IMR-90 (cell line): ENCODE measurements around the gene GNB2. TPM values are rescaled to one million over a fixed set of nuclear protein-coding genes. Genes with fewer than 3 reads are reported as not detected.
A peak's percentile ranks its signal among the peaks of the same experiment; 100 is the strongest.

Experiments
- ATAC-seq: fragments of 200-7000 bp; cut with Tn5 transposase; 2 replicates; pipeline ENCODE4 v1.9.1; 2020; ENCODE audit warnings: low read depth, mild to moderate bottlenecking, moderate library complexity
- BruUV-seq: library from RNA; stranded (reverse); fragments of 400-500 nt; replicated peaks from 2 replicates; lab custom pipeline; 2021; lab: Mats Ljungman, UMichigan
- CTCF ChIA-PET: fragments of 300-600 bp; formaldehyde crosslinking; extraction: SDS; loops from one replicate; lab custom pipeline; 2021; ENCODE audit warnings: antibody characterized with exemption; lab: Yijun Ruan, JAX
- POLR2A ChIA-PET: fragments of 300-600 bp; sonication (Branson Sonifier 250); formaldehyde crosslinking; loops from one replicate; lab custom pipeline; 2022; ENCODE audit warnings: antibody characterized with exemption; ENCODE audit not compliant: unreplicated experiment; lab: Charles Lee
- DNase-seq: peaks from one replicate; pipeline ENCODE4 v3.0.0; 2013
- H2AFZ ChIP-seq: replicated peaks from 2 replicates; pipeline ENCODE3; 2013; ENCODE audit warnings: low read length, mild to moderate bottlenecking; ENCODE audit not compliant: poor library complexity
- H2AK5ac ChIP-seq: 2 replicates; pipeline ENCODE4 v1.6.1; 2013; ENCODE audit warnings: low read depth, low read length, inconsistent platforms
- H2AK9ac ChIP-seq: replicated peaks from 2 replicates; pipeline ENCODE3; 2013; ENCODE audit warnings: mild to moderate bottlenecking, low read depth, low read length, moderate library complexity; ENCODE audit not compliant: poor library complexity
- H2BK120ac ChIP-seq: 2 replicates; pipeline ENCODE4 v1.6.1; 2013; ENCODE audit warnings: low read depth, low read length, inconsistent platforms
- H2BK15ac ChIP-seq: 3 replicates; pipeline ENCODE4 v1.6.1; 2013; ENCODE audit warnings: low read depth, low read length, inconsistent platforms
- H2BK20ac ChIP-seq: 2 replicates; pipeline ENCODE4 v1.6.1; 2013; ENCODE audit warnings: low read depth, mild to moderate bottlenecking, inconsistent platforms, low read length, moderate library complexity
- H2BK5ac ChIP-seq: 2 replicates; pipeline ENCODE4 v1.6.1; 2013; ENCODE audit warnings: mild to moderate bottlenecking, low read depth, low read length, inconsistent platforms; ENCODE audit not compliant: poor library complexity, severe bottlenecking
- H3K14ac ChIP-seq: replicated peaks from 2 replicates; pipeline ENCODE4 v1.6.1; 2013; ENCODE audit warnings: low read depth, low read length, inconsistent platforms
- H3K18ac ChIP-seq: 2 replicates; pipeline ENCODE4 v1.6.1; 2013; ENCODE audit warnings: low read depth, low read length, control low read depth
- H3K23ac ChIP-seq: 2 replicates; pipeline ENCODE4 v1.6.1; 2013; ENCODE audit warnings: low read depth, low read length, inconsistent platforms
- H3K27ac ChIP-seq: 2 replicates; pipeline ENCODE4 v1.5.1; 2013; ENCODE audit warnings: mild to moderate bottlenecking, control low read depth, low read length; ENCODE audit not compliant: insufficient read depth
- H3K27me3 ChIP-seq: 2 replicates; pipeline ENCODE4 v1.6.1; 2013; ENCODE audit warnings: low read length; ENCODE audit not compliant: control insufficient read depth, insufficient read depth
- H3K36me3 ChIP-seq: 2 replicates; pipeline ENCODE4 v1.6.1; 2013; ENCODE audit warnings: low read length, mixed read lengths; ENCODE audit not compliant: control insufficient read depth, insufficient read depth
- H3K4ac ChIP-seq: 2 replicates; pipeline ENCODE4 v1.6.1; 2013; ENCODE audit warnings: low read depth, low read length, inconsistent platforms
- H3K4me1 ChIP-seq: 2 replicates; pipeline ENCODE4 v1.6.1; 2013; ENCODE audit warnings: low read length, mixed read lengths; ENCODE audit not compliant: control insufficient read depth, insufficient read depth
- H3K4me2 ChIP-seq: 2 replicates; pipeline ENCODE4 v1.6.1; 2013; ENCODE audit warnings: low read depth, mild to moderate bottlenecking, control low read depth, low read length, moderate library complexity
- H3K4me3 ChIP-seq: 2 replicates; pipeline ENCODE4 v1.5.1; 2013; ENCODE audit warnings: low read depth, mild to moderate bottlenecking, control low read depth, low read length, moderate library complexity; ENCODE audit not compliant: insufficient read depth
- H3K56ac ChIP-seq: 2 replicates; pipeline ENCODE4 v1.6.1; 2013; ENCODE audit warnings: low read length, inconsistent platforms; ENCODE audit not compliant: insufficient read depth; ENCODE audit errors: extremely low read depth
- H3K79me1 ChIP-seq, 2 experiments: 2 replicates each; pipeline ENCODE4 v1.6.1; 2013; ENCODE audit warnings: low read length in 2 of 2, inconsistent platforms in 1 of 2, low read depth in 1 of 2
- H3K9ac ChIP-seq: 2 replicates; pipeline ENCODE4 v1.6.1; 2013; ENCODE audit warnings: low read depth, low read length, control low read depth
- H3K9me1 ChIP-seq: 2 replicates; pipeline ENCODE4 v1.6.1; 2013; ENCODE audit warnings: low read length, inconsistent platforms; ENCODE audit not compliant: insufficient read depth
- H3K9me3 ChIP-seq: 2 replicates; pipeline ENCODE4 v1.6.1; 2013; ENCODE audit warnings: low read length; ENCODE audit not compliant: control insufficient read depth, insufficient read depth
- H4K20me1 ChIP-seq: 2 replicates; pipeline ENCODE4 v1.6.1; 2013; ENCODE audit warnings: low read length, inconsistent platforms; ENCODE audit not compliant: insufficient read depth
- H4K5ac ChIP-seq: 2 replicates; pipeline ENCODE4 v1.6.1; 2013; ENCODE audit warnings: mild to moderate bottlenecking, low read depth, low read length, control low read depth
- H4K8ac ChIP-seq, 2 experiments: 2 replicates each; pipeline ENCODE4 v1.6.1; 2013; ENCODE audit warnings: low read depth in 2 of 2, low read length in 2 of 2, control low read depth in 1 of 2, inconsistent platforms in 1 of 2
- H4K91ac ChIP-seq: 2 replicates; pipeline ENCODE4 v1.6.1; 2013; ENCODE audit warnings: low read depth, low read length, inconsistent platforms; ENCODE audit not compliant: insufficient read depth
- BHLHE40 ChIP-seq: fragments of 150-350 bp; IDR thresholded peaks from 2 replicates; pipeline ENCODE4 v1.6.1; 2016; ENCODE audit warnings: mild to moderate bottlenecking, low read depth, low read length
- CEBPB ChIP-seq: IDR thresholded peaks from 2 replicates; pipeline ENCODE4 v1.6.1; 2012; ENCODE audit warnings: low read depth, low read length, improper control_type of control experiment
- CHD1 ChIP-seq: IDR thresholded peaks from 2 replicates; pipeline ENCODE4 v1.6.1; 2012; ENCODE audit warnings: low read depth, low read length, improper control_type of control experiment
- ELK1 ChIP-seq: fragments of 150-350 bp; IDR thresholded peaks from 2 replicates; pipeline ENCODE4 v1.6.1; 2016; ENCODE audit warnings: low read depth, mild to moderate bottlenecking, low read length, moderate library complexity, borderline replicate concordance
- FOS ChIP-seq: fragments of 150-350 bp; IDR thresholded peaks from 2 replicates; pipeline ENCODE4 v1.6.1; 2016; ENCODE audit warnings: low read depth, low read length
- MAFK ChIP-seq: IDR thresholded peaks from 2 replicates; pipeline ENCODE4 v1.6.1; 2012; ENCODE audit warnings: low read depth, low read length, improper control_type of control experiment
- MAZ ChIP-seq: IDR thresholded peaks from 2 replicates; pipeline ENCODE4 v1.6.1; 2012; ENCODE audit warnings: low read depth, mild to moderate bottlenecking, low read length, improper control_type of control experiment, moderate library complexity, borderline replicate concordance
- MXI1 ChIP-seq: IDR thresholded peaks from 2 replicates; pipeline ENCODE4 v1.6.1; 2012; ENCODE audit warnings: low read depth, mild to moderate bottlenecking, low read length, moderate library complexity, borderline replicate concordance
- NFE2L2 ChIP-seq: fragments of 150-350 bp; IDR thresholded peaks from 2 replicates; pipeline ENCODE4 v1.6.1; 2016; ENCODE audit warnings: low read depth, mild to moderate bottlenecking, low read length
- POLR2A ChIP-seq: IDR thresholded peaks from 2 replicates; pipeline ENCODE4 v1.6.1; 2012; ENCODE audit warnings: mild to moderate bottlenecking, low read depth, low read length
- RAD21 ChIP-seq: IDR thresholded peaks from 2 replicates; pipeline ENCODE4 v1.6.1; 2012; ENCODE audit warnings: low read length, improper control_type of control experiment
- RCOR1 ChIP-seq: IDR thresholded peaks from 2 replicates; pipeline ENCODE4 v1.6.1; 2012; ENCODE audit warnings: mild to moderate bottlenecking, low read length, improper control_type of control experiment; ENCODE audit not compliant: insufficient replicate concordance
- RFX5 ChIP-seq: IDR thresholded peaks from 2 replicates; pipeline ENCODE4 v1.8.0; 2012; ENCODE audit warnings: low read depth, mild to moderate bottlenecking, low read length, moderate library complexity
- SMC3 ChIP-seq: fragments of 150-350 bp; IDR thresholded peaks from 2 replicates; pipeline ENCODE4 v1.6.1; 2016; ENCODE audit warnings: low read depth, mild to moderate bottlenecking, antibody characterized with exemption, low read length, moderate library complexity
- WGBS, 2 experiments: methylation state at CpG; one replicate each; pipeline versions ENCODE4 v1.1.5 to v1.1.7; 2013; ENCODE audit warnings: missing lambda C conversion rate in 2 of 2; ENCODE audit not compliant: insufficient read length in 1 of 2; ENCODE audit errors: extremely low coverage in 2 of 2; 5-methylcytosine and 5-hydroxymethylcytosine counted together
- dilution Hi-C: fragments of 300-500 bp; cut with HindIII; formaldehyde crosslinking; loops from one replicate; pipeline ENCODE4 v1.14.3; 2018; ENCODE audit warnings: low sequenced_read_pairs; ENCODE audit not compliant: unreplicated experiment
- in situ Hi-C: fragments of 300-500 bp; cut with MboI; formaldehyde crosslinking; loops from 3 replicates; pipeline ENCODE4 v1.14.3; 2019; ENCODE audit warnings: low sequenced_read_pairs, inconsistent platforms, mixed read lengths
- intact Hi-C: fragments of 100-400 bp; cut with micrococcal nuclease; formaldehyde crosslinking; loops from 2 replicates; pipeline ENCODE4 v1.10.0; 2022
- polyA plus RNA-seq, 3 experiments: library from polyadenylated mRNA; depleted of rRNA; stranded (reverse); fragments of >200 nt; gene quantifications; 2 replicates each; pipeline ENCODE4 v1.2.3, GENCODE V29; 2012; ENCODE audit warnings: low replicate concordance in 1 of 3
- total RNA-seq: library from RNA; depleted of rRNA; stranded (reverse); fragments of >200 nt; gene quantifications from 2 replicates; pipeline ENCODE4 v1.2.3, GENCODE V29; 2012
- TF ChIP-seq, protein P1 (sequence below): conservative IDR thresholded peaks from 2 replicates; pipeline ENCODE4 v1.5.1; 2012; ENCODE audit warnings: mild to moderate bottlenecking, low read depth, low read length, improper control_type of control experiment
- TF ChIP-seq, protein P2 (sequence below): fragments of 150-350 bp; IDR thresholded peaks from 2 replicates; pipeline ENCODE4 v1.6.1; 2017; ENCODE audit warnings: mild to moderate bottlenecking, antibody characterized with exemption, low read length, low read depth

GNB2 gene
- total and polyA plus RNA-seq, 2 of the 4 experiments (the other 2 are of a cell fraction), result 62.0 to 279 TPM

GRCh38 chr7:100681491-100682227 is 8.1 kb downstream of the GNB2 start:
- Histone ChIP-seq H3K36me3 (peaks cover 91% of the 10 kb centered on the region), H3K79me1 (peaks cover 11 to 41% of the 10 kb centered on the region in 2 experiments), H4K8ac (no peak overlapping the region), H3K4me1 (peaks cover 5% of the 10 kb centered on the region), H3K4ac (no peak overlapping the region), H3K4me2 (no peak overlapping the region), H2AK9ac (peak overlapping the region; percentile 86), H2BK5ac (no peak overlapping the region), H4K20me1 (peaks cover 44% of the 10 kb centered on the region), H3K9me1 (no peaks in the 10 kb centered on the region), H3K9me3 (no peaks in the 10 kb centered on the region), H3K56ac (no peak overlapping the region), H3K23ac (no peak overlapping the region), H4K91ac (no peak overlapping the region), H2BK120ac (no peak overlapping the region), H4K5ac (no peak overlapping the region), H3K14ac (no peak overlapping the region), H3K9ac (no peak overlapping the region), H2AFZ (no peak overlapping the region), H2BK20ac (no peak overlapping the region), H3K18ac (no peak overlapping the region), H3K4me3 (no peak overlapping the region), H2BK15ac (no peak overlapping the region), H3K27me3 (no peaks in the 10 kb centered on the region), H3K27ac (no peak overlapping the region), H2AK5ac (no peak overlapping the region)
- in situ Hi-C loops (no loop called here), dilution Hi-C loops (no loop called here), intact Hi-C loops (no loop called here)
- ATAC-seq, result no peak
- 83% methylated on average over 10 of the region's 29 CpGs; no CpG with 5 or more reads in 1 of the 2 experiments for WGBS, 2 experiments
- BruUV-seq, result no TSS peak
- ChIA-PET CTCF (no interaction called here), POLR2A (no interaction called here)
- DNase-seq, result no peak
- TF ChIP-seq POLR2A (no peak), CHD1 (no peak), MAFK (no peak), RFX5 (no peak), RAD21 (no peak), FOS (no peak), RCOR1 (no peak), CEBPB (no peak), SMC3 (no peak), MXI1 (no peak), NFE2L2 (no peak), ELK1 (no peak), BHLHE40 (no peak), MAZ (no peak)
- TF ChIP-seq, protein P1, sequence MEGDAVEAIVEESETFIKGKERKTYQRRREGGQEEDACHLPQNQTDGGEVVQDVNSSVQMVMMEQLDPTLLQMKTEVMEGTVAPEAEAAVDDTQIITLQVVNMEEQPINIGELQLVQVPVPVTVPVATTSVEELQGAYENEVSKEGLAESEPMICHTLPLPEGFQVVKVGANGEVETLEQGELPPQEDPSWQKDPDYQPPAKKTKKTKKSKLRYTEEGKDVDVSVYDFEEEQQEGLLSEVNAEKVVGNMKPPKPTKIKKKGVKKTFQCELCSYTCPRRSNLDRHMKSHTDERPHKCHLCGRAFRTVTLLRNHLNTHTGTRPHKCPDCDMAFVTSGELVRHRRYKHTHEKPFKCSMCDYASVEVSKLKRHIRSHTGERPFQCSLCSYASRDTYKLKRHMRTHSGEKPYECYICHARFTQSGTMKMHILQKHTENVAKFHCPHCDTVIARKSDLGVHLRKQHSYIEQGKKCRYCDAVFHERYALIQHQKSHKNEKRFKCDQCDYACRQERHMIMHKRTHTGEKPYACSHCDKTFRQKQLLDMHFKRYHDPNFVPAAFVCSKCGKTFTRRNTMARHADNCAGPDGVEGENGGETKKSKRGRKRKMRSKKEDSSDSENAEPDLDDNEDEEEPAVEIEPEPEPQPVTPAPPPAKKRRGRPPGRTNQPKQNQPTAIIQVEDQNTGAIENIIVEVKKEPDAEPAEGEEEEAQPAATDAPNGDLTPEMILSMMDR, result no peak
- TF ChIP-seq, protein P2, sequence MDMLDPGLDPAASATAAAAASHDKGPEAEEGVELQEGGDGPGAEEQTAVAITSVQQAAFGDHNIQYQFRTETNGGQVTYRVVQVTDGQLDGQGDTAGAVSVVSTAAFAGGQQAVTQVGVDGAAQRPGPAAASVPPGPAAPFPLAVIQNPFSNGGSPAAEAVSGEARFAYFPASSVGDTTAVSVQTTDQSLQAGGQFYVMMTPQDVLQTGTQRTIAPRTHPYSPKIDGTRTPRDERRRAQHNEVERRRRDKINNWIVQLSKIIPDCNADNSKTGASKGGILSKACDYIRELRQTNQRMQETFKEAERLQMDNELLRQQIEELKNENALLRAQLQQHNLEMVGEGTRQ, result no peak
